Kidney (tissue), 14 donors: ENCODE measurements around the gene FBN3. TPM values are rescaled to one million over a fixed set of nuclear protein-coding genes. Genes with fewer than 3 reads are reported as not detected.

ENCODE experiments used
- DNase-seq, 5 donors: peaks; one replicate each; pipeline ENCODE4 v3.0.0-alpha.2; 2013 to 2020
- FAIRE-seq: peaks from 2 replicates; lab custom pipeline; 2012; peaks lifted over from hg19 to GRCh38; lab: Jason Lieb, UNC
- H3K27ac ChIP-seq, 2 donors: one replicate each; pipeline ENCODE4 v1.7.0; 2013; ENCODE audit warnings: low read depth in 2 of 2, low read length in 2 of 2, inconsistent platforms in 1 of 2
- H3K27me3 ChIP-seq: one replicate; pipeline ENCODE4 v1.7.1; 2013; ENCODE audit warnings: low read length, inconsistent platforms; ENCODE audit not compliant: control insufficient read depth, insufficient read depth
- H3K36me3 ChIP-seq, 3 donors: one replicate each; pipeline versions ENCODE4 v1.7.0 to v1.7.1; 2013; ENCODE audit warnings: low read length in 3 of 3, control low read depth in 1 of 3, inconsistent platforms in 1 of 3; ENCODE audit not compliant: insufficient read depth in 3 of 3, control insufficient read depth in 2 of 3
- H3K4me1 ChIP-seq, 3 donors: one replicate each; pipeline versions ENCODE4 v1.7.0 to v1.7.1; 2013; ENCODE audit warnings: low read length in 3 of 3, inconsistent platforms in 1 of 3, low read depth in 1 of 3; ENCODE audit not compliant: control insufficient read depth in 2 of 3, insufficient read depth in 2 of 3
- H3K4me3 ChIP-seq, 3 donors: one replicate each; pipeline versions ENCODE4 v1.7.0 to v1.8.1; 2013; ENCODE audit warnings: low read length in 3 of 3, control low read depth in 1 of 3, inconsistent platforms in 1 of 3
- H3K9ac ChIP-seq, 3 donors: one replicate each; pipeline versions ENCODE4 v1.7.0 to v1.7.1; 2013; ENCODE audit warnings: low read length in 3 of 3, control low read depth in 1 of 3, inconsistent platforms in 1 of 3
- H3K9me3 ChIP-seq, 3 donors: one replicate each; pipeline versions ENCODE4 v1.7.0 to v1.7.1; 2013; ENCODE audit warnings: low read length in 3 of 3, control low read depth in 1 of 3, inconsistent platforms in 1 of 3; ENCODE audit not compliant: control insufficient read depth in 2 of 3, insufficient read depth in 1 of 3
- intact Hi-C: fragments of 100-400 bp; cut with DNase I; formaldehyde crosslinking; loops from one replicate; pipeline ENCODE4 v1.11.1; 2022
- polyA plus RNA-seq: library from polyadenylated mRNA; stranded (reverse); fragments of 350-450 nt; fragmentation: Illumina TruSeq; extraction: RNeasy Lipid Tissue Mini Kit (QIAGEN cat#74804); gene quantifications from one replicate; pipeline ENCODE4 v1.2.3, GENCODE V29; 2014; ENCODE audit warnings: low read depth, low replicate concordance; ENCODE audit not compliant: insufficient read depth
- total RNA-seq: library from RNA; stranded (reverse); fragmentation: NEBNext Ultra II Directional; extraction: Animal tissue kit (Norgen Biotek cat#: 25700); gene quantifications from one replicate; pipeline ENCODE4 v1.2.1, GENCODE V29; 2021
- TF ChIP-seq, protein P1 (sequence below): IDR thresholded peaks from 3 replicates; pipeline ENCODE4 v1.5.1; 2012; ENCODE audit warnings: mild to moderate bottlenecking, moderate library complexity, borderline replicate concordance; ENCODE audit not compliant: insufficient read depth; ENCODE audit errors: extremely low read depth
- donor health status: control.
- donor health status: control.
- donor health status: control.
- donor health status: control.
- donor health status: control.
- donor health status: DM: yes; HTN: yes; CAD: no.
- donor health status: Normal renal cell carcinoma (clear cell type).

The FBN3 gene
- total and polyA plus RNA-seq, 2 donors from 2014 or later = 0.44 to 0.56 TPM

- no peak for DNase-seq
- H3K9ac ChIP-seq = no peak overlapping the region
- FAIRE-seq = no peak
- H3K27ac ChIP-seq = no peak overlapping the region
- no peaks in the 10 kb centered on the region for H3K27me3 ChIP-seq
- no peaks in the 10 kb centered on the region for H3K4me1 ChIP-seq
- intact Hi-C loops = no loop called here
- H3K4me3 ChIP-seq = no peak overlapping the region
- H3K36me3 ChIP-seq = peaks cover 0 to 4% (median 0%) of the 10 kb centered on the region in 3 donors
- no peaks in the 10 kb centered on the region for H3K9me3 ChIP-seq
- TF ChIP-seq, protein P1, sequence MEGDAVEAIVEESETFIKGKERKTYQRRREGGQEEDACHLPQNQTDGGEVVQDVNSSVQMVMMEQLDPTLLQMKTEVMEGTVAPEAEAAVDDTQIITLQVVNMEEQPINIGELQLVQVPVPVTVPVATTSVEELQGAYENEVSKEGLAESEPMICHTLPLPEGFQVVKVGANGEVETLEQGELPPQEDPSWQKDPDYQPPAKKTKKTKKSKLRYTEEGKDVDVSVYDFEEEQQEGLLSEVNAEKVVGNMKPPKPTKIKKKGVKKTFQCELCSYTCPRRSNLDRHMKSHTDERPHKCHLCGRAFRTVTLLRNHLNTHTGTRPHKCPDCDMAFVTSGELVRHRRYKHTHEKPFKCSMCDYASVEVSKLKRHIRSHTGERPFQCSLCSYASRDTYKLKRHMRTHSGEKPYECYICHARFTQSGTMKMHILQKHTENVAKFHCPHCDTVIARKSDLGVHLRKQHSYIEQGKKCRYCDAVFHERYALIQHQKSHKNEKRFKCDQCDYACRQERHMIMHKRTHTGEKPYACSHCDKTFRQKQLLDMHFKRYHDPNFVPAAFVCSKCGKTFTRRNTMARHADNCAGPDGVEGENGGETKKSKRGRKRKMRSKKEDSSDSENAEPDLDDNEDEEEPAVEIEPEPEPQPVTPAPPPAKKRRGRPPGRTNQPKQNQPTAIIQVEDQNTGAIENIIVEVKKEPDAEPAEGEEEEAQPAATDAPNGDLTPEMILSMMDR = no peak
These were observed 23.4 kb downstream of the FBN3 start for GRCh38 chr19:8126008-8126407.

DNA sequence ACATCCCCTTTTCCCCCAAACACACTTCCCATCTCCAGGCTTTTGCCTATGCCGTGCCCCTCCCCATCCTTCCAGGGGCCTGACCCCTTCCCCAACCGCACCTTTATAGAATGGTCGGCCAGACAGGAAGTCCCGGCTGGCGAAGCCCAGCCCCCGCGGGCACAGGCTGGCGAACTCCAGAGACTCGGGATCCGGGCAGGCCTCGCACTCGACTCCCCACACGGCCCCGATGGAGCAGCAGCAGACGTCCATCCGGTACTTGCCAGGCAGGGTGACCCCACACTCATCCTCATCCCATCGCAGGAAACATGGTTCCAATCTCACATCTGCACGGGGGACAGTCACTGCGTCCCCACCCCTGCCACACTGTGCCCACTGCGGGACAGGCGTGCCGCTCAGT lies 25.7 kb downstream of the FBN3 start:
- Histone ChIP-seq H3K36me3 (peaks cover 0 to 3% (median 0%) of the 10 kb centered on the region in 3 donors), H3K4me1 (no peaks in the 10 kb centered on the region), H3K4me3 (no peak overlapping the region), H3K27me3 (no peaks in the 10 kb centered on the region), H3K27ac (no peak overlapping the region), H3K9ac (no peak overlapping the region), H3K9me3 (no peaks in the 10 kb centered on the region)
- TF ChIP-seq, protein P1 = no peak
- DNase-seq (no peak), FAIRE-seq (no peak)
- intact Hi-C loops = no loop called here

- FAIRE-seq (no peak), DNase-seq (no peak)
- intact Hi-C loops = no loop called here
- Histone ChIP-seq H3K4me1 (no peaks in the 10 kb centered on the region), H3K27me3 (no peaks in the 10 kb centered on the region), H3K27ac (no peak overlapping the region), H3K9ac (no peak overlapping the region), H3K36me3 (no peaks in the 10 kb centered on the region), H3K4me3 (no peak overlapping the region), H3K9me3 (no peaks in the 10 kb centered on the region)
- TF ChIP-seq, protein P1 = no peak
These were observed 28.5 kb downstream of the FBN3 start for GRCh38 chr19:8120636-8121480.
